ENCODE data around the gene SLC8A2. TPM values are rescaled to one million over a fixed set of nuclear protein-coding genes. Genes with fewer than 3 reads are reported as not detected.

The SLC8A2 gene
- total and polyA plus RNA-seq, 2 donors (not counting 1 experiment from before 2014, with no cell fraction given) = 0.07 TPM; not detected in 1

- ChIA-PET CTCF (interaction anchor here (1.1 to 9.0 kb wide), 5 partner anchors 51 to 307 kb away, joined by 4 to 175 read pairs (median 14); partner anchors contain the start of genes KPTN and NAPA), POLR2A (no interaction called here)
- H3K4me1 ChIP-seq (ENCODE audit: control insufficient read depth in 2 of 2, insufficient read depth in 2 of 2, low read length in 2 of 2) = peaks cover 20% of the 10 kb centered on the region in 2 donors
- no peak overlapping the region for H2AFZ ChIP-seq (ENCODE audit: insufficient read depth, low read depth, low read length, poor library complexity, severe bottlenecking)
- H4K20me1 ChIP-seq (ENCODE audit: control insufficient read depth, insufficient read depth, low read length, poor library complexity, severe bottlenecking) = no peaks in the 10 kb centered on the region
- 0% methylated on average over 1 of the region's 1 CpG for WGBS (ENCODE audit: insufficient coverage)
- TF ChIP-seq, protein P1, sequence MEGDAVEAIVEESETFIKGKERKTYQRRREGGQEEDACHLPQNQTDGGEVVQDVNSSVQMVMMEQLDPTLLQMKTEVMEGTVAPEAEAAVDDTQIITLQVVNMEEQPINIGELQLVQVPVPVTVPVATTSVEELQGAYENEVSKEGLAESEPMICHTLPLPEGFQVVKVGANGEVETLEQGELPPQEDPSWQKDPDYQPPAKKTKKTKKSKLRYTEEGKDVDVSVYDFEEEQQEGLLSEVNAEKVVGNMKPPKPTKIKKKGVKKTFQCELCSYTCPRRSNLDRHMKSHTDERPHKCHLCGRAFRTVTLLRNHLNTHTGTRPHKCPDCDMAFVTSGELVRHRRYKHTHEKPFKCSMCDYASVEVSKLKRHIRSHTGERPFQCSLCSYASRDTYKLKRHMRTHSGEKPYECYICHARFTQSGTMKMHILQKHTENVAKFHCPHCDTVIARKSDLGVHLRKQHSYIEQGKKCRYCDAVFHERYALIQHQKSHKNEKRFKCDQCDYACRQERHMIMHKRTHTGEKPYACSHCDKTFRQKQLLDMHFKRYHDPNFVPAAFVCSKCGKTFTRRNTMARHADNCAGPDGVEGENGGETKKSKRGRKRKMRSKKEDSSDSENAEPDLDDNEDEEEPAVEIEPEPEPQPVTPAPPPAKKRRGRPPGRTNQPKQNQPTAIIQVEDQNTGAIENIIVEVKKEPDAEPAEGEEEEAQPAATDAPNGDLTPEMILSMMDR (IDR thresholded peaks at IDR 0.05) = no peak
- TF ChIP-seq EZH2 (IDR thresholded peaks at IDR 0.05; ENCODE audit: borderline replicate concordance, insufficient read depth, low read depth, low read length, poor library complexity, severe bottlenecking) = no peak
- peaks cover 0 to 86% (median 47%) of the 10 kb centered on the region in 4 experiments for H3K27me3 ChIP-seq (replicated peaks in 1 of 4; ENCODE audit: control extremely low read depth in 1 of 4, control insufficient read depth in 3 of 4, insufficient read depth in 4 of 4, low read length in 3 of 4)
- H3K36me3 ChIP-seq (replicated peaks in 1 of 2; ENCODE audit: control extremely low read depth in 1 of 2, control insufficient read depth in 1 of 2, extremely low read depth in 1 of 2, insufficient read depth in 2 of 2, low read length in 1 of 2) = no peaks in the 10 kb centered on the region
- no peak overlapping the region for H3K9ac ChIP-seq (ENCODE audit: low read length)
- H3K27me3 Mint-ChIP-seq = peaks cover 61% of the 10 kb centered on the region
- H3K27ac Mint-ChIP-seq = no peak overlapping the region
- peaks cover 0 to 27% (median 3%) of the 10 kb centered on the region in 3 donors for H3K9me3 ChIP-seq (ENCODE audit: control extremely low read depth in 1 of 3, control insufficient read depth in 2 of 3, insufficient read depth in 1 of 3, low read length in 2 of 3)
- H3K79me2 ChIP-seq (ENCODE audit: control insufficient read depth, insufficient read depth, low read length) = no peaks in the 10 kb centered on the region
- H3K4me1 Mint-ChIP-seq = peaks cover 16% of the 10 kb centered on the region
- no peak overlapping the region for H3K4me3 ChIP-seq (ENCODE audit: control extremely low read depth in 1 of 5, extremely low read depth in 1 of 5, insufficient read depth in 1 of 5, low read depth in 2 of 5, low read length in 4 of 5)
- no peak for ATAC-seq (ENCODE audit: low read depth)
- H3K4me3 Mint-ChIP-seq = no peak overlapping the region
- no peaks in the 10 kb centered on the region for H3K9me3 Mint-ChIP-seq (ENCODE audit: insufficient read depth)
- H3K27ac ChIP-seq (ENCODE audit: low read length in 2 of 2) = no peak overlapping the region
- intact Hi-C loops (cut with micrococcal nuclease) = no loop called here
- DNase-seq = no peak
- H3K4me2 ChIP-seq (replicated peaks; ENCODE audit: low read depth, low read length, poor library complexity, severe bottlenecking) = no peak overlapping the region
Measured at GRCh38 chr19:47433121-47433520, 38.6 kb downstream of the SLC8A2 start.

DNA sequence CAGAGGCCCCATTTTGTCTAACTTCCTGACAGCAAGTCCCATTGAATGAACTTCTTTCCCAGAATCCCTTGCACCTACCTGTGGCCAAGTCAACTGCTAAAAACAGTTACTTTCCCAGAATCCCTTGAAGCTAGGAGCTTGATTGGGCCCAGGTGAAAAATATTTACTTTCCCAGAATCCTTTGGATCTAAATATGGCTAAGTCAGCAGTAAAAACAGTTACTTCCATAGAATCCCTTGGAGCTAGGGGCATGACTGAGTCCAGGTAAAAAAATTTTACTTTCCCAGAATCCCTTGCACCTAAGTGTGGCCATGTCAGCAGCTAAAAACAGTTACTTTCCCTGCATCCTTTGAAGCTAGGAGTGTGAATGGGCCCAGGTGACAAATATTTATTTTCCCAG is 39.2 kb downstream of the SLC8A2 start:
- Mint-ChIP-seq H3K27ac (no peak overlapping the region), H3K9me3 (ENCODE audit: insufficient read depth) (no peaks in the 10 kb centered on the region), H3K27me3 (peaks cover 56% of the 10 kb centered on the region), H3K4me1 (peaks cover 16% of the 10 kb centered on the region), H3K4me3 (no peak overlapping the region)
- ChIA-PET CTCF (interaction anchor here (1.1 to 9.0 kb wide), 5 partner anchors 51 to 308 kb away, joined by 4 to 175 read pairs (median 14); partner anchors contain the start of genes KPTN and NAPA), POLR2A (interaction anchor here (0.5 kb wide), 1 partner anchor 88 kb away, joined by 3 read pairs; no protein-coding TSS in a partner anchor)
- no peak for ATAC-seq (ENCODE audit: low read depth)
- Histone ChIP-seq H3K9me3 (ENCODE audit: control extremely low read depth in 1 of 3, control insufficient read depth in 2 of 3, insufficient read depth in 1 of 3, low read length in 2 of 3) (peaks cover 0 to 30% (median 4%) of the 10 kb centered on the region in 3 donors), H3K4me2 (replicated peaks; ENCODE audit: low read depth, low read length, poor library complexity, severe bottlenecking) (no peak overlapping the region), H3K79me2 (ENCODE audit: control insufficient read depth, insufficient read depth, low read length) (no peaks in the 10 kb centered on the region), H3K27me3 (replicated peaks in 1 of 4; ENCODE audit: control extremely low read depth in 1 of 4, control insufficient read depth in 3 of 4, insufficient read depth in 4 of 4, low read length in 3 of 4) (peaks cover 0 to 88% (median 49%) of the 10 kb centered on the region in 4 experiments), H3K4me1 (ENCODE audit: control insufficient read depth in 2 of 2, insufficient read depth in 2 of 2, low read length in 2 of 2) (peaks cover 25 to 27% of the 10 kb centered on the region in 2 donors), H3K27ac (ENCODE audit: low read length in 2 of 2) (no peak overlapping the region), H3K36me3 (replicated peaks in 1 of 2; ENCODE audit: control extremely low read depth in 1 of 2, control insufficient read depth in 1 of 2, extremely low read depth in 1 of 2, insufficient read depth in 2 of 2, low read length in 1 of 2) (no peaks in the 10 kb centered on the region), H4K20me1 (ENCODE audit: control insufficient read depth, insufficient read depth, low read length, poor library complexity, severe bottlenecking) (no peaks in the 10 kb centered on the region), H3K9ac (ENCODE audit: low read length) (no peak overlapping the region), H2AFZ (ENCODE audit: insufficient read depth, low read depth, low read length, poor library complexity, severe bottlenecking) (no peak overlapping the region), H3K4me3 (ENCODE audit: control extremely low read depth in 1 of 5, extremely low read depth in 1 of 5, insufficient read depth in 1 of 5, low read depth in 2 of 5, low read length in 4 of 5) (no peak overlapping the region)
- DNase-seq = no peak
- TF ChIP-seq, protein P1 (IDR thresholded peaks at IDR 0.05) = no peak
- TF ChIP-seq EZH2 (IDR thresholded peaks at IDR 0.05; ENCODE audit: borderline replicate concordance, insufficient read depth, low read depth, low read length, poor library complexity, severe bottlenecking) = no peak
- intact Hi-C loops (cut with micrococcal nuclease) = no loop called here
